ENCODE results near the gene ALX4. TPM values are rescaled to one million over a fixed set of nuclear protein-coding genes. Genes with fewer than 3 reads are reported as not detected.

The ALX4 gene
- total RNA-seq, 4 donors from 2014 or later, result under 0.01 to 0.52 (median 0.06) TPM

DNA sequence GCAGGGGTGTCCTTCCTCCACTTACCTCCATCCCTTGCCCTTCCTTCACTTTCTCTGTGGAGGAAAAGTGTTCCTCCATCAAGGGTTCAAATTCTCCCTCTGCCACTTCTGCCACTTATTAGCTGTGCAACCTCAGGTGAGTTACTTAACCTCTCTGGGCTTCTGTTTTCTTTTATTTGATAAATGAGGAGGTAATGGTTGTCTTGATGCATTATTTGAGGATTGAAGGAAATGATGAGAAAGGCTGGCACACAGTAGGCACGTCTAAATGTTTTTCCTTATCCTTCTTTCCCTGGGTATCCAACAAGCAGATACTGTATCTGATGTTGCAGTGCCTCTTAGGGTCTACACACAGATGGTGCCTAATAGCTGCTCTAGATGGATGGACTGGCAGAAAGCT, 14.3 kb upstream of the ALX4 start:
- 46% methylated on average over 1 of the region's 1 CpG for WGBS
- Histone ChIP-seq H3K4me3 (no peak overlapping the region), H3K36me3 (no peaks in the 10 kb centered on the region), H3K27me3 (peaks cover 0 to 98% (median 20%) of the 10 kb centered on the region in 4 donors), H3K9me3 (no peaks in the 10 kb centered on the region), H3K4me1 (peaks cover 4 to 14% (median 9%) of the 10 kb centered on the region in 4 donors), H3K27ac (replicated peaks in 1 of 4) (no peak overlapping the region)
- no peak for TF ChIP-seq POLR2A (IDR thresholded peaks at IDR 0.05; ENCODE audit: low read depth)
- TF ChIP-seq EP300 (IDR thresholded peaks at IDR 0.05), result no peak
- no peak for TF ChIP-seq CTCF (IDR thresholded peaks at IDR 0.05)
- TF ChIP-seq POLR2AphosphoS5 (IDR thresholded peaks at IDR 0.05), result no peak
- intact Hi-C loops (cut with DNase I), result no loop called here
- no peak for DNase-seq (ENCODE audit: extremely low spot score)

GRCh38 chr11:44322243-44322642, 12.3 kb upstream of the ALX4 start:
- DNase-seq (ENCODE audit: extremely low spot score), result no peak
- TF ChIP-seq POLR2AphosphoS5 (IDR thresholded peaks at IDR 0.05) (no peak), CTCF (IDR thresholded peaks at IDR 0.05) (no peak)
- H3K27ac ChIP-seq (replicated peaks in 1 of 4), result no peak overlapping the region
- no peaks in the 10 kb centered on the region for H3K9me3 ChIP-seq
- 39% methylated on average over 6 of the region's 6 CpGs for WGBS
- H3K4me1 ChIP-seq, result peaks cover 4 to 15% (median 12%) of the 10 kb centered on the region in 4 donors
- no peaks in the 10 kb centered on the region for H3K36me3 ChIP-seq
- peaks cover 0 to 98% (median 34%) of the 10 kb centered on the region in 4 donors for H3K27me3 ChIP-seq
- no peak overlapping the region for H3K4me3 ChIP-seq
- intact Hi-C loops (cut with DNase I), result no loop called here

- peaks cover 13 to 27% (median 24%) of the 10 kb centered on the region in 4 donors for H3K4me1 ChIP-seq
- no peaks in the 10 kb centered on the region for H3K9me3 ChIP-seq
- WGBS, result 34% methylated on average over 4 of the region's 4 CpGs
- intact Hi-C loops (cut with DNase I), result no loop called here
- no peak overlapping the region for H3K27ac ChIP-seq (replicated peaks in 1 of 4)
- TF ChIP-seq POLR2A (IDR thresholded peaks at IDR 0.05; ENCODE audit: low read depth) (no peak), EP300 (IDR thresholded peaks at IDR 0.05) (no peak)
- H3K36me3 ChIP-seq, result no peaks in the 10 kb centered on the region
- H3K4me3 ChIP-seq, result no peak overlapping the region
- peaks cover 0 to 98% (median 46%) of the 10 kb centered on the region in 4 donors for H3K27me3 ChIP-seq
- DNase-seq (ENCODE audit: extremely low spot score), result no peak
Measured at GRCh38 chr11:44321059-44321458, 11.1 kb upstream of the ALX4 start.

- no peaks in the 10 kb centered on the region for H3K36me3 ChIP-seq
- intact Hi-C loops (cut with DNase I), result no loop called here
- no peak for DNase-seq (ENCODE audit: extremely low spot score)
- H3K27me3 ChIP-seq, result peaks cover 0 to 99% (median 50%) of the 10 kb centered on the region in 4 donors
- no peak overlapping the region for H3K27ac ChIP-seq (replicated peaks in 1 of 4)
- no peak for TF ChIP-seq POLR2A (IDR thresholded peaks at IDR 0.05; ENCODE audit: low read depth)
- no peak for TF ChIP-seq POLR2AphosphoS5 (IDR thresholded peaks at IDR 0.05)
- no peak for TF ChIP-seq CTCF (IDR thresholded peaks at IDR 0.05)
- no peak for TF ChIP-seq EP300 (IDR thresholded peaks at IDR 0.05)
- peaks cover 14 to 31% (median 28%) of the 10 kb centered on the region in 4 donors for H3K4me1 ChIP-seq
- H3K4me3 ChIP-seq, result no peak overlapping the region
- no peaks in the 10 kb centered on the region for H3K9me3 ChIP-seq
- 30% methylated on average over 16 of the region's 20 CpGs for WGBS
Measured at GRCh38 chr11:44320289-44320973, 10.5 kb upstream of the ALX4 start.

GRCh38 chr11:44319552-44320288, 9.8 kb upstream of the ALX4 start:
- 13% methylated on average over 13 of the region's 53 CpGs for WGBS
- no peaks in the 10 kb centered on the region for H3K9me3 ChIP-seq
- H3K4me3 ChIP-seq, result no peak overlapping the region
- peaks cover 14 to 31% (median 28%) of the 10 kb centered on the region in 4 donors for H3K4me1 ChIP-seq
- intact Hi-C loops (cut with DNase I), result no loop called here
- TF ChIP-seq POLR2A (IDR thresholded peaks at IDR 0.05; ENCODE audit: low read depth) (no peak), CTCF (IDR thresholded peaks at IDR 0.05) (no peak), EP300 (IDR thresholded peaks at IDR 0.05) (no peak), POLR2AphosphoS5 (IDR thresholded peaks at IDR 0.05) (no peak)
- no peak overlapping the region for H3K27ac ChIP-seq (replicated peaks in 1 of 4)
- no peaks in the 10 kb centered on the region for H3K36me3 ChIP-seq
- peaks cover 0 to 100% (median 52%) of the 10 kb centered on the region in 4 donors for H3K27me3 ChIP-seq
- no peak for DNase-seq (ENCODE audit: extremely low spot score)
